Activated naive CD4-positive, alpha-beta T cell treated with anti-CD3 and anti-CD28 coated beads, Interleukin-2, amount 10 ng/mL, durations not matched to agents 5 hours and 36 hours (primary cell): ENCODE results near the gene RNASE7. TPM values are rescaled to one million over a fixed set of nuclear protein-coding genes. Genes with fewer than 3 reads are reported as not detected.

ENCODE experiments used
- microRNA-seq: library from miRNA; unstranded; fragments of <30 nt; microRNA quantifications from one replicate; pipeline ENCODE4 v1.2.0, GENCODE V29; 2022; ENCODE audit warnings: borderline microRNAs expressed, borderline replicate concordance
- total RNA-seq, 2 experiments: library from RNA; stranded (reverse); gene quantifications; one replicate each; pipeline ENCODE4 v1.2.3, GENCODE V29; 2021

The RNASE7 gene, protein sequence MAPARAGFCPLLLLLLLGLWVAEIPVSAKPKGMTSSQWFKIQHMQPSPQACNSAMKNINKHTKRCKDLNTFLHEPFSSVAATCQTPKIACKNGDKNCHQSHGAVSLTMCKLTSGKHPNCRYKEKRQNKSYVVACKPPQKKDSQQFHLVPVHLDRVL
- total RNA-seq, result not detected

DNA sequence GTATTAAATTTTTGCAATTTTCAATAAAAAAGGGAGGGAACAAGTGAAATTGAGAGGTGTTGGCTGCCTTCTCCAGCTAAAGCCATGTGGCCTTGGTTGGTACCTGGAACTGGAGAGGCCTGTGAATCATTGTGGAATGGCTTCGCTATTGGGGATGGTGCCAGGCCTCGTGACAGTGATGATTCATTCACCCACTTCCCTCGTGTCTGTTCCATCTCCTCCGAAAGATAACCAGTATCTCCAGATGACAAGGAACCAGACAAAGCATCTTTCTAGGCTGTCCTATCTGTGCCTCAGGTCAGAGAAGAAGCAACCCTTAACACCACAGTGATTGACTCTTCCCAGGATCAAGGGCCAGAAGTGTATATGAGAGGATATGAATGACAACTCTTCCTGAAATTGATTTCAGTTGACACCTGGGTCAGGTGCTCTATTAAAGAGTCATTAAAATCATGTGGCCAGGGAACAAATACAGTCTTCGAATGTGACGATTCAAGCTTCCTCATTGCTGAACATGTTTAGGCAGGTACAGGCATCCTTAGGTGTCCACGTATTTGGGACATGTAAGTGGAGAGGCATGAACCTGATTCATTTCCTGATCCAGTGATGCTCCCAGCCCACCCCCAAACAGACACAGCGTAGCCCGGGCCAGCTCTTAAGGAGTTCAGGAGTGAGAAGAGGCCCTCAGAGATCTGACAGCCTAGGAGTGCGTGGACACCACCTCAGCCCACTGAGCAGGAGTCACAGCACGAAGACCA lies at the start of gene RNASE7:
RNASE7 (plus strand) TSS at position 687 of the 758 bp plus-strand sequence. CDS start 631 bp downstream, outside the sequence.

DNA sequence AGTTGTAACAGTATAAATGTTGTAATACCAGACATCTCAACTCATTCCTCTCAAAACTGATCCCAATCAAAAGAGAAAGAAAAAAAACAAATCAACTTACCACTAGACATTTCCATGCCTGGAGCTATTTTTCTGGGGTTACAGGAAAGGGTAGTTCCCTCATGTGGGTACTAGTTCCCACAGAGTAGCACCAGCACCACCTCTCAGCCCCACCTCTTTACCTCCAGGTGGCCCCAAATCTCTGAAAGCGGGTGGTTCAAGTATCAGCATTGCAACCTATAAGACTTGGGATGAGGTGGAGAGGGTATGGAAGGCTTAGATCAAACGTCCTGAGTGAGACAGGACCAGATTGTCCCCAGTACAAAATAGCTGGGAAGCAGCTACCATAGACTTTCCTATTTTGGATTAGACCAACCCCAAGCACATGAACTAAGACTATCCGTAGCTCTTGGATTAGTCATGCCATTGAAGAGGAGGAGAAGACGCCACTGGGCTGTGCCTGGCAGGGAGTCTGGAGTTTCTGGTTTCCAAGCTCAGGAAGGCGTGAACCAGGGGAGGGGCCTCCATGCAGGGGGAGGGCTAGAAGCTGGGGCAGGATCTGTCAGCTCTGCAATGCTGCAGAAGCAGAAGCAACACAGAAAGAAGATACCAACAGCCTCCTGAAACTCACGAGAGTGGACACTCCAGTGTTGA lies 43.3 kb upstream of the RNASE7 start, which contains the start of gene SLC39A2:
SLC39A2 (plus strand) TSS at position 620 of the 693 bp plus-strand sequence. CDS start 154 bp downstream, outside the sequence.

DNA sequence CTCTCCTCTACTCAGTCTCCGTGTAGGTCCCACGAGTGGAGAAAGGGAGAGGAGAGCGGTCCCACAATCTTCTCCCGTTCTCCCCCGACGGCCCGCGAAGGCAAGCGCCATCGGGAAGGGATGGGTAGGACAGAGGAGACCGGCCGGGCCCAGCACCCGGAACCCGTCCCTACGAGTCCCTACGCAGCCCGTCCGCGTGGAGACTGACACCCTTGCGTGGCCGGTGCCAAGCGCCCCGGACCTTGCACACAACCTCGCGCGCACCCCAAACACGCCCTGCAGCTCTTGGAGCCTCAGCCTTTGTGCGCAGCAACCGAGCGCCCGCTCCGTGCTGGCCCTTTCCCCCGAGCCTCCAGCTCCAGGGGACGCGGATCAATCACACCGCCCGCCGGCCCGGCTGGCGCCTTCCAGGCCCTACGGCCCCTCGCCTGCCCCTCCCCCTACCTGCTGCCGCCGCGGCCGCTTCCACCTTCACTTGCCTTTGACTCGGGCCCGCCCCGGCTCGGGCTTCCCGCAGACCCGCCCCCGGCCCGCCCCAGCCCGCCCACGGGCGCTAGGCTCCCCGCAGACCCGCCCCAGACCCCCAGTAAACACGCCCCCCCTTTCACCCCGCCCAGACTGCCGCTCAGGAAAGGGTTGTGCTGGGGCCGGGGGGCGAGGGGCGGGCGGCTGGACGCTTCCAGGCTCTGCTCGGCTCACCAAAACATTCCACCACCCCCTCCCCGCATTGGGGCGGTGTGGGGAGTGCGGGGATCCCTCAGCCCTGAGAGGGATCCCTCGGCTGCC lies 17.4 kb upstream of the RNASE7 start, which contains the start of gene NDRG2:
NDRG2 (minus strand) TSS at position 477 of the 786 bp plus-strand sequence. CDS start 1,746 bp downstream, outside the sequence.

DNA sequence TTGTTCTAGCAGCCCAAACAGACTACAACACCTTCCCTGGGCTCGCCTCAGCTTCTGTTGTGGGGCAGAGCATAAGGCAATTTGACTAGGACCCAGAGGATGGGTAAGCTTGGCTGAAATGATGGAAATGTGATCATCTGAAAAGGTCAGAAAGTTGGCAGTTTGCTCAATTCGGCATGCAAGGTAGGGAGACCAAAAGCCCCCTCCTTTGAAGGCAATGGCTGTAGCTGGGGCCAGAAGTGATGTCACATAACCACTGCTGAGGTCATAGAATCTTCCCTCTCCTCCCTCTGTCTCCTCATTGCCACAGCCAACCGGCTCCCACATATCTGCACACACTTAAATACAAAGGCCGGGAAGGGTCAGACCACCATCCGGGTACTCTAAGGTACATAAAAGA lies 12.2 kb upstream of the RNASE7 start, which contains the start of gene TPPP2:
TPPP2 (plus strand) TSS at position 301 of the 400 bp plus-strand sequence. CDS start 365 bp downstream, outside the sequence.

DNA sequence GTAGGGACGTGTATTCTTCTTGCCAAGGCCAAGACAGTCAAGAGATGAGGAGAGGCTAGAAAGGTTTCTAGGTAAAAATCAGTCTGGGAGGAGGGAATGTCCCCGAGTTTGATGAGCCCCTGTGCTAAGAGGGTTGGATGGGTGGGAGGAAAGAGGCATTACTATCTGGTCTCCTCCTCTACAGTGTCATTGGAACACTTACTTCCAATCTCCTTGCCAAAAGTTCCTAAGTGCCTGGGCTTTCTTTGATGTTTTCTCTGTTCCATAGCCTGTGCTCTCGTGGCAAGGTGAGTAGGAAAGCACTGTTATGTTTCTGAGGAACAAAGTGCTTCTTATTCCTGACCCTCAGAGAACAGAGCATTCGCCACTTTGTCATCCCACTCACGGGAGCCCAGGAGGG lies 7.5 kb upstream of the RNASE7 start, which contains the start of gene RNASE13:
RNASE13 (minus strand) TSS at position 101 of the 400 bp plus-strand sequence. CDS start 519 bp downstream, outside the sequence.

DNA sequence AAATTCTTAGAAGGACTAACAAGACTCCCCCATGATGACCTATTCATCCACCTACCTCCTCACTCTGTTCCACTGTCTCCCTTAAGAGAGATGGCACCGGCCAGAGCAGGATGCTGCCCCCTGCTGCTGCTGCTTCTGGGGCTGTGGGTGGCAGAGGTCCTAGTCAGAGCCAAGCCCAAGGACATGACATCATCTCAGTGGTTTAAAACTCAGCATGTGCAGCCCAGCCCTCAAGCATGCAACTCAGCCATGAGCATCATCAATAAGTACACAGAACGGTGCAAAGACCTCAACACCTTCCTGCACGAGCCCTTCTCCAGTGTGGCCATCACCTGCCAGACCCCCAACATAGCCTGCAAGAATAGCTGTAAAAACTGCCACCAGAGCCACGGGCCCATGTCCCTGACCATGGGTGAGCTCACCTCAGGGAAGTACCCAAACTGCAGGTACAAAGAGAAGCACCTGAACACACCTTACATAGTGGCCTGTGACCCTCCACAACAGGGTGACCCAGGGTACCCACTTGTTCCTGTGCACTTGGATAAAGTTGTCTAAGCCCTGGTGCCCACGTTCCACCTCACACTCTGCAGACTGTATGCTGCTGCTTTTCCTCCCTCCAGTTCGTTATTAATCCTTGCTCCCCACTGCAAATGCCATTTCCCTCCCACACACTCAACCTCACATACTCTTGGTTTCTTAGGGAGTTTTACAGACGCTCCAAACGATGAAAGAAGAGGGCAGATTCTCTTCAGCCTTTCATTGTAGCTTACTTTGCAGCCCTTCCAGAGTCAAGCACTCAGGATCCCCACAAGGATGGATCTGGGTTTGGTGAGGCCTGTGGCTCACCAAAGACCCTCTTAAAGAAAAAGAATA lies 15.9 kb downstream of the RNASE7 start, which contains the start of gene RNASE8:
RNASE8 (plus strand) TSS at position 20 of the 873 bp plus-strand sequence; CDS start at position 91, 71 bp downstream.

DNA sequence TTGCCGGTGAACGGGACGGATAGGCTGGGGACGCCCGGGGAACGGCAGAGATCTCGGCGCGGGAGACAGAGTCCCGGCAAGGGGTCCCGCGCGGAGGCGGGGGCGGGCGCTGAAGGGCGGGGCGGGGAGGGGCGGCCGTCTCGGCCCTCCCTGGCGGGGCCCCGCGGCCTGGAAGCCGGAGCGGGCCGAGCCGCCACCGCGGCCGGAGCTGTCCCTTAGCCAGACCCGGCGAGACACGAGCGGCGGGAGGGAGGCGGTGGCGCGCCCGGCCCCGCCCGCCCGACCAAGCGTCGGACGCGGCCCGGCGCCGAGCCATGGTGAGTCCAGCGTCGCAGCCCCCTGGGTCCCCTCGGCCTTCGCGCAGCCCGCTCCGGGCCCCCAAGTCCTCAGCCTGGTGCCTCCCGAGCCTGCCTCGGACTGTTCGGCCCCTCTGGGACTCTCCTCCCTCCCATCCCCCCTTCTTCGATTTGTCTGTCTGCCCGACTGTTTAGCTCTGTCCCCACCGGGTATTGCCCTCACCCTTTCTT lies 28.0 kb downstream of the RNASE7 start, which contains the start of gene ARHGEF40:
ARHGEF40 (plus strand) TSS at position 222 of the 527 bp plus-strand sequence; CDS start at position 315, 93 bp downstream.

Small RNAs within 50 kb of the gene (microRNA-seq; reads per million reads assigned to microRNA genes)
- not detected for gene MIR6717

Other genes with a start within 250 kb of the RNASE7 start
- gene RNASE1, start 239.5 kb upstream of the RNASE7 start, total RNA-seq, result not detected
- gene RNASE3, start 151.0 kb upstream of the RNASE7 start, total RNA-seq, result not detected
- gene RNASE2, start 86.9 kb upstream of the RNASE7 start, total RNA-seq, result not detected
- 10 to 100 TPM; 88.9 to 90.9 TPM for gene METTL17, start 52.4 kb upstream of the RNASE7 start, total RNA-seq
- not detected for gene SLC39A2, start 43.1 kb upstream of the RNASE7 start, total RNA-seq
- 10 to 100 TPM; 10.9 to 12.3 TPM for gene NDRG2, start 17.3 kb upstream of the RNASE7 start, total RNA-seq
- not detected for gene TPPP2, start 12.1 kb upstream of the RNASE7 start, total RNA-seq
- gene RNASE13, start 7.6 kb upstream of the RNASE7 start, total RNA-seq, result not detected
- gene RNASE8, start 15.5 kb downstream of the RNASE7 start, total RNA-seq, result not detected
- not detected for gene ARHGEF40, start 27.9 kb downstream of the RNASE7 start, total RNA-seq
- gene ZNF219, start 56.3 kb downstream of the RNASE7 start, total RNA-seq, result 1 to 10 TPM; 3.8 to 4.2 TPM
- gene TMEM253, start 58.7 kb downstream of the RNASE7 start, total RNA-seq, result not detected
- gene OR5AU1, start 113.7 kb downstream of the RNASE7 start, total RNA-seq, result not detected
- 100 to 1,000 TPM; 543 to 544 TPM for gene HNRNPC, start 227.1 kb downstream of the RNASE7 start, total RNA-seq
- not detected for gene RPGRIP1, start 237.7 kb downstream of the RNASE7 start, total RNA-seq